Uterus (tissue), 2 donors: ENCODE results near the gene ZNF280A.

Experiments used
- CTCF ChIP-seq, 4 experiments: fragments of 200-600 bp in 2 of 4; fragments of 450-650 bp in 2 of 4; sonication (generic) in 2 of 4; IDR thresholded peaks; one replicate each; pipeline ENCODE4 v1.5.1; 2016 to 2019; ENCODE audit warnings: antibody characterized with exemption in 4 of 4, mild to moderate bottlenecking in 2 of 4, moderate library complexity in 1 of 4
- POLR2A ChIP-seq, 2 donors: fragments of 450-650 bp; IDR thresholded peaks; one replicate each; pipeline ENCODE4 v1.6.1; 2016; ENCODE audit warnings: antibody characterized with exemption in 2 of 2, mild to moderate bottlenecking in 1 of 2, moderate library complexity in 1 of 2

- no peak for TF ChIP-seq CTCF (IDR thresholded peaks at IDR 0.05)
- TF ChIP-seq POLR2A (IDR thresholded peaks at IDR 0.05), result no peak
These were observed 55.5 kb downstream of the ZNF280A start for GRCh38 chr22:22464541-22465054.
